ENCODE data around the gene MTX3.
A peak's percentile ranks its signal among the peaks of the same experiment; 100 is the strongest.

Gene MTX3, protein sequence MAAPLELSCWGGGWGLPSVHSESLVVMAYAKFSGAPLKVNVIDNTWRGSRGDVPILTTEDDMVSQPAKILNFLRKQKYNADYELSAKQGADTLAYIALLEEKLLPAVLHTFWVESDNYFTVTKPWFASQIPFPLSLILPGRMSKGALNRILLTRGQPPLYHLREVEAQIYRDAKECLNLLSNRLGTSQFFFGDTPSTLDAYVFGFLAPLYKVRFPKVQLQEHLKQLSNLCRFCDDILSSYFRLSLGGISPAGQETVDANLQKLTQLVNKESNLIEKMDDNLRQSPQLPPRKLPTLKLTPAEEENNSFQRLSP

GRCh38 chr5:79990598-79991507 lies at the start of gene MTX3:
TSS of gene MTX3 (minus strand) at chr5:79991262. CDS start at chr5:79991238, 24 bp downstream.
- DNase-seq (ENCODE audit: low spot score) = peak; percentile 80

GRCh38 chr5:80039650-80040049 lies 48.6 kb upstream of the MTX3 start:
- DNase-seq (ENCODE audit: low spot score) = no peak

DNA sequence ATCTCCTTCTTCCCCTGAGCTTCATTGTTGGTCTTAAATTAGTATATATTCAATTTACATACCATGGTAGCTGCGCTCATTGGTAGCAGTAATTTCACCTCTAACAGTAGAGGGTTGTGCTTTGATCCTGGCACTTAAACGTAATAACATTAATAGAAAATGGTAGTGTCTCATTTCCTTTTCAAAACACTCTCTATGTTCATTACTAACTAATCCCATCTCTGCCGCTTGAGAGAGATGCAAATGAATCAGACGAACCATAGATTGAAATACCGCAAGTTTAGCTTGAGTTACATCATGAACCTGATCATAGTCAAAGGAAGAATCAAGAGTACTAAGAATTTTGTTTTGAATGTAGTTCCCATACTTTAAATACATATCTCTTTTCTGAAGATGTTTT lies 46.3 kb upstream of the MTX3 start:
- no peak for DNase-seq (ENCODE audit: low spot score)

DNA sequence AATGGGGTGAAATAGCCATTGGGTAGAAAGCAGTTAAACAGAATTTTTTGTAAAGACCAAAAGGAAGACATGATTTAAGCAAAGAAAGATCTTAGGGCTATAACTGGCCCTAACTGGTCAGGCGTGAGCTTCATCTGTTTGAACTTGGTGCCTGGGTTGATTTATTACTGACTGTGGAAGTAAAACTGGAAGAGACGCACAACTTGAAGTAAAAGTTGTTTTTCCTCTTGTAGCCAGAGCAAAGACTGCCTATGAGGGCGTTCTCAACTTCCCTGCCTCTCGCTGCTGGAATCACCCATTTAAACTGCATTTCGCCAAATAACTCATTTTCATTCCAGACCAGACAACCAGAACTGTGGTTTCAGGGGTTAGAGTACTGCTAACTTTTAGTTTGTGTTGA lies 45.6 kb upstream of the MTX3 start:
- no peak for DNase-seq (ENCODE audit: low spot score)

DNA sequence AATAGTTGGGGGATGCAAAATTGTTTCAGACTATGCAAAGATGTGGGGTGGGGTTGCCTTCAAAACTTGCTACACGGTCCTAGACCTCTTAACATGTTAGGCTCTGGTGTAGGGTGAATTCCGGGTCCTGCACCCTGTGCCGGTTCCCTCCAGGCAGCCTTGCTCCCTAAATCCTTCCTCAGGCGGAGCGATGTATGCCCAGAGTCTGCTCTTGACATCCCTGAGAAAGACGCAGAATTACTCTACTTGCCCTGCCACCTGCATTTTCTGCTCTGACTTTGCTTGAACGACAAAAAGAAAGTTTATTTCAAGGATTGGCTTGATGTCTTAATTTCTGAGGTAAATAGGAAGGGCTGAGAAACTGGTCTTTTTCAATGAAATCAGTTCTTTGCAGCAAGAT lies 44.8 kb upstream of the MTX3 start:
- DNase-seq (ENCODE audit: low spot score) = no peak

DNA sequence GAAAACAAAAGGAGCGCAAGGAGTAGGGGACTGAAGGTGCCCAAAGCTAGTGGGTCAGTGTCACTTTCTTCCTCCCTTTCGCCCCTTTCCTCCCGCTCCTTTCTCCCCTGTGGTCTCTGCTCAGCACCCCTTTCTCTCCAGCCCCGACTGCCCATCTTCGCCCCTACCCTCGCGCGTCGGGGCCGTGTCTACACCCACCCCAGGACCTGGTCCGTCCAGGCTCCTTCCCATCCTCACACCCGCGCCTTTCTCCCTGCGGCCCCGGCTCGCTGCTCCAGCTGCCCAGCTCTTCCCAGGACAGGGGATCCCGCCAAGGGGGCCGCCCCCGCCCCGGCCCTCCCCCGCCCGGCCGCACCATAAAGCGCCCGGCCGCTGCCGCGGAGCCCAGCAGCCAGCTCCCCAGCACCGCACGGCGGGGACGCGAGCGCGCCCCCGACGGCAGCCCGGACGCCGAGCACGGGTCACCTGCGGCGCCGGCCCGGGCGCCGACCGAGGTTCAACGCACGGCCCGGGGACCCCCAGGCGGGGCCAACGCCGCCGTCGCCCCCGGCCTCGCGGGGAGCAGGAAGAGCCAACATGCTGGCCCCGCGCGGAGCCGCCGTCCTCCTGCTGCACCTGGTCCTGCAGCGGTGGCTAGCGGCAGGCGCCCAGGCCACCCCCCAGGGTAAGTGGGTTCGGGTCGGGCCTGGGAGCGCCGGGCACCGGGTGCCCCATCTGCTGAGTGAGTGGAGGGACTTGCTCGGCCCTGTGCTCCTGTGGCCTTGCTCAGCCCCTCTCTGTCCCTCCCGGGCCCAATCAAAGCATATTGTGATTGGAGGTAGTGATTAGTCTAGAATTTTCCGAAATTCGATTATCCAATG lies 44.1 kb upstream of the MTX3 start, which contains the start of gene THBS4:
Gene THBS4, plus strand, starts transcription at position 387 of the 860 bp plus-strand sequence. Its CDS starts 190 bp downstream, at position 577.
- DNase-seq (ENCODE audit: low spot score) = no peak

- no peak for DNase-seq (ENCODE audit: low spot score)
Observed at GRCh38 chr5:80034559-80034958, 43.5 kb upstream of the MTX3 start.

GRCh38 chr5:80033513-80033912 lies 42.5 kb upstream of the MTX3 start:
- DNase-seq (ENCODE audit: low spot score) = no peak

DNA sequence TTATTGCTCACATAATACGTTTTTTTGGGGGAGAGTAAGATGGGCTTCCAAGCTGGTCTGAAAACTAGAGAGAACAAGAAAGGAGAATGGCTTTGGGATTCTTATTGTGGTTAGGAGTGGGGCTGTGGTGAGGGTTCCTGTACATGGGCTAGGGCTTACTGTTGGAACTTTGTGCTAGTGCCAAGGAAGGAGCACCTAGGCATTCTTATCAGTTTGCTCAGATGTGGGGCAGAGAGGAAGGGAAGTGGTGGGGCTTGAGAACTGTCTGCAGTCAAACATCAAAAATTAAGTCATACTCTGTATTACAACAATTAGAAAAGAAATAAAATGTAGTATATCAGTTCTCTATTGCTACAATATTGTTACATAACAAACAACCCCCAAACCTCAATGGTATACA lies 40.0 kb upstream of the MTX3 start:
- no peak for DNase-seq (ENCODE audit: low spot score)

DNA sequence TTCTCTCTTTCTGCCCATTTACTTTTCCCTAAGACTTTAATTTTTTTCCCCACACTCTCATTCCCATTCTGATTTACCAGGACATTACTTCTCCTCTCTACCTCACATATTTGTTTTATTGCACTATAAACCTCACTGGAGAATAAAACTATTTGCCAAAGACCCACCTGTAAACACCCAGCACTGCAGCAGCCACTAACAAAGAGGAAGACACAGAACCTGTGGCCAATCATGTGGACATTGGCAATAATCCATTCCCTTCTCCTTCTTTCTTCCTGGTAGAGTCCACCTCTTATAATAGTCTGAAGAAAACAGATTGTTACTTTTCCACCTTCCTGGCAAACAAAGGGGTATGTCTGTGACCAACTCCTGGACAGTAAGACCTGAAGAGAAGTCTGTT lies 35.8 kb upstream of the MTX3 start:
- DNase-seq (ENCODE audit: low spot score) = no peak

GRCh38 chr5:80025069-80025468 lies 34.0 kb upstream of the MTX3 start:
- no peak for DNase-seq (ENCODE audit: low spot score)

GRCh38 chr5:80010754-80011392 lies 19.8 kb upstream of the MTX3 start:
- no peak for DNase-seq (ENCODE audit: low spot score)

GRCh38 chr5:80008995-80009765 lies 18.1 kb upstream of the MTX3 start:
- peak; percentile 11 for DNase-seq (ENCODE audit: low spot score)

- no peak for DNase-seq (ENCODE audit: low spot score)
Observed at GRCh38 chr5:80002677-80003076, 11.6 kb upstream of the MTX3 start.

DNA sequence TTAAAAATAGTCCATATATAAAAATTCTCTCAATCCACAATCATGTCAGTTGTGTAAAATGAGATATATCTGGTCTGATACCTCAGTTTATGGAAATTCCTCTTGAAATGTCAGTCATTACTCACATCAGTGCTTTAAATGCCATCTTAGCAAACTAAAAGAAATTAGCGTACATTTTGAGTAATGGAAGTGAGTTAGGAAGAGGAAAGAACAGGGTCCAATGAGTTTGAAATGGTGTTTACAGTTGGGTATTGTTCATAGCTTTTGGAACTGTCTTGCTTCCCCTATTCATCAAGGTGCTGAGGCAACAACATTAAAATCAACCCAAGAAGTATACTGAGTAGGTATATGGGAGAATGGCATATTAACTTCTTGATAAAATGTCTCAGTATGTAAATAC lies 8.7 kb upstream of the MTX3 start:
- DNase-seq (ENCODE audit: low spot score) = no peak

GRCh38 chr5:79992891-79993657 lies 2.0 kb upstream of the MTX3 start:
- no peak for DNase-seq (ENCODE audit: low spot score)

DNA sequence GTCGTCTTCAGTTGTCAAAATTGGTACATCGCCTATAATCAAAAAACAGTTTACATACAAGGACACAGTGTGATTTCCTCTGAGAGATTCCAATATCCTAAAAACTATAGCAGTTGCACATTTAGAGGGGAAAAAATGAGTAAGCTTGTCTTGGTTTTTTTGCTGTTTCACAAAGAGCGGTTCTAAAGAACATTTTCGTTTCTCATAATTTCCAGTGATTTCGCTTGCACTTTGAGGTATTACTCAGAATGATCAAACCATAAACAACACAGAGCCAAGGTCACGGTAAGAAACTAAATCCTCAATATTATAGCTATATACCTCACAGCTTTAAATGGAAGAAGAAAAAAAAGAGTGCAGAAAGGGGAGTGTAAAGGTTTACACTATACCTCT lies 861 bp downstream of the MTX3 start:
- no peak for DNase-seq (ENCODE audit: low spot score)

DNA sequence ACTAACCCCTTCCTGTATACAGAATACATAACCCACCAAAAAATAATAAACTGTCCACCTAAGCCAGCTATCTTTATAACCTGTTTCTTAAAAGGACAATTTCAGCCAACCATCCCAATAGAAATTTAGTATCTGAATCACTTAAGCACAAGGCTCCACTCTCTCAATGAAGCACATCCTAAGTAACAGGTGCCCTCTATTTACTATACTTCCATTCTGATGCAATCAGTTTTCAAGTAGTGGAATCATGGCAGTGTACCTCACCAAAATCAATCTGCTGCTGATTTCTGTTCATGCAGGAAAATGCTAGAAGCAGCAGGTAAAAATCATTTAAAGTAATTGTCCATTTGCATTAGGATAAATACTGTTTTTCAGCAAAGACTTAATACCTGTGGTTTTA lies 4.8 kb downstream of the MTX3 start:
- no peak for DNase-seq (ENCODE audit: low spot score)

GRCh38 chr5:79985288-79985687 lies 5.8 kb downstream of the MTX3 start:
- no peak for DNase-seq (ENCODE audit: low spot score)

DNA sequence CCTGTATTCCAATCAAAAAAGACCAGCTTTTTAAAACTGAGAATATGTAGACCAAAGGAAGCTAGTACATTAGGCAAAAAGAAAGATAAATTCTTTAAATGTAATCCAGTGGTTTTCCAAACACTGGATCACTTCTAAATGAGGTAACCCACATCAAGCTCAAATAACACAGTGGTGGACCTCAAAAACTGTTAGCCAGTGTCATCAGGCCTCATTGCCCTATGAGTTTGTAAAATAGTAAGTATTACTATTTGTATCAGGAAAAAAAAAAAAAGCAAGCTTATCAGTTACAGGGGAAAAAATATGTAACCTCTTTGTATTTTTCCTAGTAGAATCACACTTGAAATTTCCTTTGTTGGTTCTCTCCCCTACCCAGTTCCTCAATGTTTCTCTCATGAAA lies 6.7 kb downstream of the MTX3 start:
- DNase-seq (ENCODE audit: low spot score) = no peak
